ENCODE results near the gene MTCH1.

DNA sequence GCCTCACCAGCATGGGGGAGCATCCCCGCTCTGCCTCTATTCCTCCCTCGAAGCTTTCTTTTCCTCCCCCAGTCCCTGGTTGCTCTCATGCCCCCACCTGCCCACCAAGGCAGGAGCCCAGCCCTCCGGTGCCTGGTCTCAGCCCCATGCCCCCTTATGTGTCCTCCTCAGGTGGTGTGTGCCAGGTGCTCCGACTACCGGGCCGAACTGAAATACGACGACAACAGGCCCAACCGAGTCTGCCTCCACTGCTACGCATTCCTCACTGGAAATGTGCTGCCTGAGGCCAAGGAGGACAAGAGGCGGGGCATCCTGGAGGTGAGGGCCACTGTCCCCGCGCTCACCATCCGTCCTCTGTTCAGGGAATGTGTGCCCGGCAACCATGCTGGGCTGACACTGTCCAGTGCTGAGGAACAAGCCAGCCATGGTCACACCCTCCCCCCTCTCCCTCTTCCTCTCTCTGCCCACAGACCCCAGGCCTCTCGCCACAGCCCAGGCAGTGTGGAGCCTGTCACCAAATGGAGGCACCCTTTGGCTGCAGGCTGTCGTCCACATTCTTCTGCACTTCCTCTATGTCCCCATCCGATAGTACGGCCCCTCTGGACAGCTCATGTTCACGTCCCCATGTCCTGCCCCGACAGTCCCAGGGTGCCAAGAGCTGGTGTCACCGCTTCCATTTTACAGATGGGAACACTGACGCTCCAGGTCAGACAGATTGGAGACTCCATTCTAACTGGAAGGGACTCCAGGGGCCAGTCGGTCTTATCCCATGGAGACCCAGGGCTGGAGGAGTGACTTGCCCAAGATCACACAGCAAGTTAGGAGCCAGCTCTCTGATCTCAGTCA, 39.8 kb upstream of the MTCH1 start:
- TF ChIP-seq POLR2A (IDR thresholded peaks at IDR 0.05; ENCODE audit: low read length) (no peak), GATA1 (IDR thresholded peaks at IDR 0.05; ENCODE audit: low read depth, low read length) (no peak)
